Parathyroid adenoma (tissue), 2 donors: ENCODE data around the gene SLC47A2.
A peak's percentile ranks its signal among the peaks of the same experiment; 100 is the strongest.

Source experiments
- H2AFZ ChIP-seq: fragments of 300-600 bp; sonication (generic); one replicate; pipeline ENCODE4 v1.7.0; 2017; ENCODE audit warnings: antibody characterized with exemption, mild to moderate bottlenecking
- H3K27ac ChIP-seq: fragments of 300-600 bp; sonication (generic); one replicate; pipeline ENCODE4 v1.7.0; 2017
- H3K27me3 ChIP-seq: fragments of 300-600 bp; sonication (generic); one replicate; pipeline ENCODE4 v1.7.0; 2017; ENCODE audit warnings: low read length; ENCODE audit not compliant: control insufficient read depth, insufficient read depth
- H3K36me3 ChIP-seq: fragments of 300-600 bp; sonication (generic); one replicate; pipeline ENCODE4 v1.7.0; 2017; ENCODE audit warnings: low read length; ENCODE audit not compliant: control insufficient read depth, insufficient read depth
- H3K4me1 ChIP-seq: fragments of 300-600 bp; sonication (generic); one replicate; pipeline ENCODE4 v1.7.0; 2017; ENCODE audit warnings: control low read depth
- H3K4me2 ChIP-seq: fragments of 300-600 bp; sonication (generic); one replicate; pipeline ENCODE4 v1.7.0; 2017; ENCODE audit warnings: low read length
- H3K4me3 ChIP-seq: fragments of 300-600 bp; sonication (generic); one replicate; pipeline ENCODE4 v1.7.0; 2017; ENCODE audit warnings: low read depth, low read length
- H3K79me2 ChIP-seq: fragments of 300-600 bp; sonication (generic); one replicate; pipeline ENCODE4 v1.7.0; 2017; ENCODE audit warnings: control low read depth
- H3K9ac ChIP-seq: fragments of 300-600 bp; sonication (generic); one replicate; pipeline ENCODE4 v1.7.0; 2017; ENCODE audit warnings: mild to moderate bottlenecking
- H3K9me3 ChIP-seq: fragments of 300-600 bp; sonication (generic); one replicate; pipeline ENCODE4 v1.7.0; 2017; ENCODE audit warnings: low read length; ENCODE audit not compliant: control insufficient read depth
- CTCF ChIP-seq: fragments of 300-600 bp; sonication (generic); IDR thresholded peaks from one replicate; pipeline ENCODE4 v1.7.0; 2017; ENCODE audit warnings: antibody characterized with exemption, mild to moderate bottlenecking
- donor health status: primary hyperparathyroidism.

SLC47A2 gene

GRCh38 chr17:19719355-19720209 lies 3.2 kb upstream of the SLC47A2 start:
- TF ChIP-seq CTCF = no peak
- Histone ChIP-seq H3K4me2 (no peak overlapping the region), H3K9ac (no peak overlapping the region), H3K36me3 (no peaks in the 10 kb centered on the region), H2AFZ (no peak overlapping the region), H3K4me1 (peaks cover 15% of the 10 kb centered on the region), H3K27me3 (no peaks in the 10 kb centered on the region), H3K4me3 (no peak overlapping the region), H3K9me3 (no peaks in the 10 kb centered on the region), H3K79me2 (no peaks in the 10 kb centered on the region), H3K27ac (no peak overlapping the region)

- no peaks in the 10 kb centered on the region for H3K79me2 ChIP-seq
- no peak overlapping the region for H3K9ac ChIP-seq
- no peaks in the 10 kb centered on the region for H3K36me3 ChIP-seq
- H3K9me3 ChIP-seq = no peaks in the 10 kb centered on the region
- no peaks in the 10 kb centered on the region for H3K27me3 ChIP-seq
- peaks cover 9% of the 10 kb centered on the region for H3K4me1 ChIP-seq
- H3K4me2 ChIP-seq = no peak overlapping the region
- no peak overlapping the region for H3K4me3 ChIP-seq
- H2AFZ ChIP-seq = no peak overlapping the region
- H3K27ac ChIP-seq = no peak overlapping the region
- no peak for TF ChIP-seq CTCF
Measured at GRCh38 chr17:19718613-19719354, 2.4 kb upstream of the SLC47A2 start.

- Histone ChIP-seq H3K9me3 (no peaks in the 10 kb centered on the region), H3K79me2 (no peaks in the 10 kb centered on the region), H3K27ac (no peak overlapping the region), H3K4me3 (no peak overlapping the region), H3K36me3 (no peaks in the 10 kb centered on the region), H2AFZ (peak overlapping the region; percentile 39), H3K9ac (no peak overlapping the region), H3K4me2 (no peak overlapping the region), H3K27me3 (no peaks in the 10 kb centered on the region), H3K4me1 (peaks cover 9% of the 10 kb centered on the region)
- TF ChIP-seq CTCF = no peak
Measured at GRCh38 chr17:19718041-19718612, 1.7 kb upstream of the SLC47A2 start.

- Histone ChIP-seq H3K4me2 (no peak overlapping the region), H3K79me2 (no peaks in the 10 kb centered on the region), H3K27me3 (no peaks in the 10 kb centered on the region), H3K4me3 (no peak overlapping the region), H2AFZ (peak overlapping the region; percentile 39), H3K9me3 (no peaks in the 10 kb centered on the region), H3K27ac (no peak overlapping the region), H3K9ac (no peak overlapping the region), H3K36me3 (no peaks in the 10 kb centered on the region), H3K4me1 (peaks cover 9% of the 10 kb centered on the region)
- no peak for TF ChIP-seq CTCF
Measured at GRCh38 chr17:19717411-19717908, 1.1 kb upstream of the SLC47A2 start.
